Mucosa of gallbladder (tissue), 1 donor: Measurements from ENCODE around the gene MSH4. TPM values are rescaled to one million over a fixed set of nuclear protein-coding genes. Genes with fewer than 3 reads are reported as not detected.
"Not testable (repeated sequence)": the region's sequence is repeated elsewhere in the genome, so short reads cannot be mapped to it uniquely, and the experiment has no call there.

Experiments
- DNase-seq: peaks from one replicate; pipeline ENCODE4 v3.0.0-alpha.2; 2020; ENCODE audit warnings: low spot score
- total RNA-seq: library from RNA; stranded (reverse); gene quantifications from one replicate; pipeline ENCODE4 v1.2.1, GENCODE V29; 2021
- donor health status: DM: no; HTN: no; CAD: no.

MSH4 gene
- total RNA-seq, 1 donor from 2014 or later: 0.32 TPM

GRCh38 chr1:75932304-75932703, 135.6 kb downstream of the MSH4 start, which contains the start of gene ASB17:
Gene ASB17, minus strand, starts transcription at chr1:75932404. Its CDS starts 113 bp downstream, at chr1:75932291.
- no peak for DNase-seq

GRCh38 chr1:75937034-75937433, 140.4 kb downstream of the MSH4 start:
- DNase-seq: no peak

- DNase-seq: not testable (repeated sequence)
Measured at GRCh38 chr1:75943037-75943436, 146.4 kb downstream of the MSH4 start.

GRCh38 chr1:75950176-75950575, 153.5 kb downstream of the MSH4 start:
- no peak for DNase-seq

- DNase-seq: no peak
Measured at GRCh38 chr1:75952016-75952415, 155.3 kb downstream of the MSH4 start.

- no peak for DNase-seq
Measured at GRCh38 chr1:75953461-75953860, 156.8 kb downstream of the MSH4 start.

GRCh38 chr1:75954586-75954985, 157.9 kb downstream of the MSH4 start:
- DNase-seq: no peak

Other genes with a start within 250 kb of the MSH4 start
- gene SLC44A5, start 185.8 kb upstream of the MSH4 start, total RNA-seq: 0.43 TPM
- gene ACADM, start 72.2 kb upstream of the MSH4 start, total RNA-seq: 49.3 TPM
- 53.4 TPM for gene RABGGTB, start 10.6 kb upstream of the MSH4 start, total RNA-seq
- gene ASB17, start 135.5 kb downstream of the MSH4 start, total RNA-seq: not detected